ENCODE measurements around the gene UGCG.

The UGCG gene

GRCh38 chr9:111926421-111926875 is 29.8 kb downstream of the UGCG start:
- no peak for TF ChIP-seq ZC3H10 (CRISPR knock-in tag; IDR thresholded peaks at IDR 0.05)
- TF ChIP-seq TCF4 (CRISPR knock-in tag; IDR thresholded peaks at IDR 0.05; ENCODE audit: borderline replicate concordance): no peak
- TF ChIP-seq, protein P1, sequence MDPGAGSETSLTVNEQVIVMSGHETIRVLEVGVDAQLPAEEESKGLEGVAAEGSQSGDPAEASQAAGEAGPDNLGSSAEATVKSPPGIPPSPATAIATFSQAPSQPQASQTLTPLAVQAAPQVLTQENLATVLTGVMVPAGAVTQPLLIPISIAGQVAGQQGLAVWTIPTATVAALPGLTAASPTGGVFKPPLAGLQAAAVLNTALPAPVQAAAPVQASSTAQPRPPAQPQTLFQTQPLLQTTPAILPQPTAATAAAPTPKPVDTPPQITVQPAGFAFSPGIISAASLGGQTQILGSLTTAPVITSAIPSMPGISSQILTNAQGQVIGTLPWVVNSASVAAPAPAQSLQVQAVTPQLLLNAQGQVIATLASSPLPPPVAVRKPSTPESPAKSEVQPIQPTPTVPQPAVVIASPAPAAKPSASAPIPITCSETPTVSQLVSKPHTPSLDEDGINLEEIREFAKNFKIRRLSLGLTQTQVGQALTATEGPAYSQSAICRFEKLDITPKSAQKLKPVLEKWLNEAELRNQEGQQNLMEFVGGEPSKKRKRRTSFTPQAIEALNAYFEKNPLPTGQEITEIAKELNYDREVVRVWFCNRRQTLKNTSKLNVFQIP (CRISPR knock-in tag; IDR thresholded peaks at IDR 0.05; ENCODE audit: borderline replicate concordance, low read depth): no peak
- TF ChIP-seq RARB (CRISPR knock-in tag; IDR thresholded peaks at IDR 0.05): no peak
- TF ChIP-seq CSDC2 (CRISPR knock-in tag; IDR thresholded peaks at IDR 0.05): no peak
- no peak for TF ChIP-seq SNAI2 (CRISPR knock-in tag; IDR thresholded peaks at IDR 0.05)
- no peak for TF ChIP-seq ZFP30 (CRISPR knock-in tag; IDR thresholded peaks at IDR 0.05)
- TF ChIP-seq ZNF8 (CRISPR knock-in tag; IDR thresholded peaks at IDR 0.05): no peak
- TF ChIP-seq TOX (CRISPR knock-in tag; IDR thresholded peaks at IDR 0.05; ENCODE audit: borderline replicate concordance): no peak
- TF ChIP-seq, protein P2, sequence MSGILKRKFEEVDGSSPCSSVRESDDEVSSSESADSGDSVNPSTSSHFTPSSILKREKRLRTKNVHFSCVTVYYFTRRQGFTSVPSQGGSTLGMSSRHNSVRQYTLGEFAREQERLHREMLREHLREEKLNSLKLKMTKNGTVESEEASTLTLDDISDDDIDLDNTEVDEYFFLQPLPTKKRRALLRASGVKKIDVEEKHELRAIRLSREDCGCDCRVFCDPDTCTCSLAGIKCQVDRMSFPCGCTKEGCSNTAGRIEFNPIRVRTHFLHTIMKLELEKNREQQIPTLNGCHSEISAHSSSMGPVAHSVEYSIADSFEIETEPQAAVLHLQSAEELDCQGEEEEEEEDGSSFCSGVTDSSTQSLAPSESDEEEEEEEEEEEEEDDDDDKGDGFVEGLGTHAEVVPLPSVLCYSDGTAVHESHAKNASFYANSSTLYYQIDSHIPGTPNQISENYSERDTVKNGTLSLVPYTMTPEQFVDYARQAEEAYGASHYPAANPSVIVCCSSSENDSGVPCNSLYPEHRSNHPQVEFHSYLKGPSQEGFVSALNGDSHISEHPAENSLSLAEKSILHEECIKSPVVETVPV (CRISPR knock-in tag; IDR thresholded peaks at IDR 0.05): no peak
- TF ChIP-seq ISL1 (CRISPR knock-in tag; IDR thresholded peaks at IDR 0.05): no peak
- no peak; the same call in 2 of the 3 replicates for ATAC-seq

DNA sequence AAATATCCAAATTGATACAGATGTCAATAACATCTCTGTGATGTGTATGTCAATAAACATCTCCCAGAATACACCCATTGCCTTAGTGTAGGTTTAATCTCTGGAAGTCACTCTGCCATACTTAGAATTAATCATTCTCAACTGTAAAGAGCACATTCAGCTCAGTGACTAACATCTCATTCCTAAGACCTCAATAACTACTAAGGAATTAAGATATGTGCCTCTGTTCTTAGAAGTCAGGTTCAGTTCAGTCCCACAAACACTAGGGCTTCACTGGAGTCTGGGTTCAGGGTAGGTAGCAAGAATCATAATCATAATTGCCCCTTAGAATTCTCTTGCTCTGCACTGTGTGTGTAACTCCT is 31.7 kb downstream of the UGCG start:
- ATAC-seq: peak; percentile 41; the same call in 2 of the 3 replicates
- TF ChIP-seq ZNF8 (CRISPR knock-in tag; IDR thresholded peaks at IDR 0.05) (no peak), OSR1 (CRISPR knock-in tag; IDR thresholded peaks at IDR 0.05) (no peak), ISL1 (CRISPR knock-in tag; IDR thresholded peaks at IDR 0.05) (no peak), ARNTL (CRISPR knock-in tag; IDR thresholded peaks at IDR 0.05; ENCODE audit: borderline replicate concordance, low read depth) (no peak), ZFP3 (CRISPR knock-in tag; IDR thresholded peaks at IDR 0.05) (no peak), TOX (CRISPR knock-in tag; IDR thresholded peaks at IDR 0.05; ENCODE audit: borderline replicate concordance) (no peak), ZNF565 (CRISPR knock-in tag; conservative IDR thresholded peaks at IDR 0.05; ENCODE audit: low read depth) (no peak), BACH2 (CRISPR knock-in tag; IDR thresholded peaks at IDR 0.05; ENCODE audit: borderline replicate concordance) (no peak), TCF4 (CRISPR knock-in tag; IDR thresholded peaks at IDR 0.05; ENCODE audit: borderline replicate concordance) (no peak), CREB5 (CRISPR knock-in tag; IDR thresholded peaks at IDR 0.05; ENCODE audit: low read depth) (no peak), GLIS3 (CRISPR knock-in tag; IDR thresholded peaks at IDR 0.05) (no peak), ZC3H10 (CRISPR knock-in tag; IDR thresholded peaks at IDR 0.05) (no peak)
- TF ChIP-seq, protein P3, sequence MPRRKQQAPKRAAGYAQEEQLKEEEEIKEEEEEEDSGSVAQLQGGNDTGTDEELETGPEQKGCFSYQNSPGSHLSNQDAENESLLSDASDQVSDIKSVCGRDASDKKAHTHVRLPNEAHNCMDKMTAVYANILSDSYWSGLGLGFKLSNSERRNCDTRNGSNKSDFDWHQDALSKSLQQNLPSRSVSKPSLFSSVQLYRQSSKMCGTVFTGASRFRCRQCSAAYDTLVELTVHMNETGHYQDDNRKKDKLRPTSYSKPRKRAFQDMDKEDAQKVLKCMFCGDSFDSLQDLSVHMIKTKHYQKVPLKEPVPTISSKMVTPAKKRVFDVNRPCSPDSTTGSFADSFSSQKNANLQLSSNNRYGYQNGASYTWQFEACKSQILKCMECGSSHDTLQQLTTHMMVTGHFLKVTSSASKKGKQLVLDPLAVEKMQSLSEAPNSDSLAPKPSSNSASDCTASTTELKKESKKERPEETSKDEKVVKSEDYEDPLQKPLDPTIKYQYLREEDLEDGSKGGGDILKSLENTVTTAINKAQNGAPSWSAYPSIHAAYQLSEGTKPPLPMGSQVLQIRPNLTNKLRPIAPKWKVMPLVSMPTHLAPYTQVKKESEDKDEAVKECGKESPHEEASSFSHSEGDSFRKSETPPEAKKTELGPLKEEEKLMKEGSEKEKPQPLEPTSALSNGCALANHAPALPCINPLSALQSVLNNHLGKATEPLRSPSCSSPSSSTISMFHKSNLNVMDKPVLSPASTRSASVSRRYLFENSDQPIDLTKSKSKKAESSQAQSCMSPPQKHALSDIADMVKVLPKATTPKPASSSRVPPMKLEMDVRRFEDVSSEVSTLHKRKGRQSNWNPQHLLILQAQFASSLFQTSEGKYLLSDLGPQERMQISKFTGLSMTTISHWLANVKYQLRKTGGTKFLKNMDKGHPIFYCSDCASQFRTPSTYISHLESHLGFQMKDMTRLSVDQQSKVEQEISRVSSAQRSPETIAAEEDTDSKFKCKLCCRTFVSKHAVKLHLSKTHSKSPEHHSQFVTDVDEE (CRISPR knock-in tag; IDR thresholded peaks at IDR 0.05): no peak
- TF ChIP-seq, protein P1 (CRISPR knock-in tag; IDR thresholded peaks at IDR 0.05; ENCODE audit: borderline replicate concordance, low read depth): no peak

DNA sequence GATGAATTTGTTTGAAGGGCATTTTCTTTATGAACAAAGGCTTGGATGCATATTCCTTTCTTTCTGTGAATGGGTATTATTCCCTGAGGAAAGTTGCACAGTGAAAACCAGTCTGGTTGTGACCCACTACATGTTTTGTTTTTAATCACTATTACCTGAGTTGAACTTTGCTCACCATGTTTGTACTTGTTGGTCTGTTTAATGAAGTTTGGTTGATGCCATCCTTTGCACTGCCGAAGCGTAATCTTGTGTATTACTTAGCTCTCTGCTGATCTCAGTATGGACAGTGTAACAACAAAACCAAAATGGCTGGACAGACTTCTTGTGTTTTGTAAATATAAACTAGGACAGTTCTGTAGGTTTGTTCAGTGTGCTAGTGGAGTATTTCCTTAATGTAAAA is 38.1 kb downstream of the UGCG start:
- TF ChIP-seq GLIS3 (CRISPR knock-in tag; IDR thresholded peaks at IDR 0.05) (no peak), PATZ1 (CRISPR knock-in tag; IDR thresholded peaks at IDR 0.05; ENCODE audit: borderline replicate concordance) (no peak), ZNF8 (CRISPR knock-in tag; IDR thresholded peaks at IDR 0.05) (no peak), RARB (CRISPR knock-in tag; IDR thresholded peaks at IDR 0.05) (no peak), TOX (CRISPR knock-in tag; IDR thresholded peaks at IDR 0.05; ENCODE audit: borderline replicate concordance) (no peak), OSR1 (CRISPR knock-in tag; IDR thresholded peaks at IDR 0.05) (no peak), TCF4 (CRISPR knock-in tag; IDR thresholded peaks at IDR 0.05; ENCODE audit: borderline replicate concordance) (no peak), ZC3H10 (CRISPR knock-in tag; IDR thresholded peaks at IDR 0.05) (no peak), ZFP3 (CRISPR knock-in tag; IDR thresholded peaks at IDR 0.05) (no peak), PPARA (CRISPR knock-in tag; IDR thresholded peaks at IDR 0.05; ENCODE audit: borderline replicate concordance) (no peak), ISL1 (CRISPR knock-in tag; IDR thresholded peaks at IDR 0.05) (no peak)
- TF ChIP-seq, protein P1 (CRISPR knock-in tag; IDR thresholded peaks at IDR 0.05; ENCODE audit: borderline replicate concordance, low read depth): no peak
- no peak for ATAC-seq
